GM12878 (cell line): ENCODE results near the gene STK16. TPM values are rescaled to one million over a fixed set of nuclear protein-coding genes. Genes with fewer than 3 reads are reported as not detected.

ENCODE experiments used
- ATF7 ChIP-seq: fragments of 450-650 bp; IDR thresholded peaks from 2 replicates; pipeline ENCODE4 v1.6.1; 2016; ENCODE audit warnings: low read depth, mild to moderate bottlenecking
- BACH1 ChIP-seq: fragments of 450-650 bp; IDR thresholded peaks from 2 replicates; pipeline ENCODE4 v1.6.1; 2017; ENCODE audit warnings: mild to moderate bottlenecking, borderline replicate concordance
- BHLHE40 ChIP-seq, 2 experiments: fragments of 450-650 bp in 1 of 2; IDR thresholded peaks; 2 replicates each; pipeline ENCODE4 v1.6.1; 2011 to 2017; ENCODE audit warnings: low read depth in 2 of 2, borderline replicate concordance in 1 of 2, improper control_type of control experiment in 1 of 2, low read length in 1 of 2, mild to moderate bottlenecking in 1 of 2
- CREM ChIP-seq: IDR thresholded peaks from 2 replicates; pipeline ENCODE4 v1.6.1; 2014; ENCODE audit warnings: antibody characterized with exemption, low read depth
- EGR1 ChIP-seq, 2 experiments: IDR thresholded peaks; 1 replicate in 1 of 2; 2 replicates in 1 of 2; pipeline ENCODE4 v1.6.1; 2011 to 2012; ENCODE audit warnings: low read depth in 2 of 2, low read length in 2 of 2, borderline replicate concordance in 1 of 2, mild to moderate bottlenecking in 1 of 2, moderate library complexity in 1 of 2
- HCFC1 ChIP-seq: fragments of 150-350 bp; IDR thresholded peaks from 2 replicates; pipeline ENCODE4 v1.6.1; 2014; ENCODE audit warnings: low read length
- JUNB ChIP-seq: IDR thresholded peaks from 2 replicates; pipeline ENCODE4 v1.6.1; 2016; ENCODE audit warnings: antibody characterized with exemption, mild to moderate bottlenecking
- JUND ChIP-seq: IDR thresholded peaks from 2 replicates; pipeline ENCODE4 v1.6.1; 2012; ENCODE audit warnings: low read depth, mild to moderate bottlenecking, low read length, improper control_type of control experiment, moderate library complexity
- MEF2B ChIP-seq: fragments of 450-650 bp; IDR thresholded peaks from 2 replicates; pipeline ENCODE4 v1.6.1; 2018; ENCODE audit warnings: mild to moderate bottlenecking, moderate library complexity; ENCODE audit not compliant: partially characterized antibody, poor library complexity, severe bottlenecking
- NR2C2 ChIP-seq: IDR thresholded peaks from 2 replicates; pipeline ENCODE4 v1.6.1; 2011; ENCODE audit warnings: borderline replicate concordance, low read depth; ENCODE audit not compliant: control insufficient read depth, insufficient read length
- PML ChIP-seq: IDR thresholded peaks from 2 replicates; pipeline ENCODE4 v1.6.1; 2012; ENCODE audit warnings: low read length, inconsistent platforms
- POU2F2 ChIP-seq: IDR thresholded peaks from 3 replicates; pipeline ENCODE4 v1.6.1; 2011; ENCODE audit warnings: low read depth, mild to moderate bottlenecking, low read length, borderline replicate concordance
- SMARCA5 ChIP-seq: fragments of 450-650 bp; IDR thresholded peaks from 2 replicates; pipeline ENCODE4 v1.6.1; 2017; ENCODE audit warnings: mild to moderate bottlenecking
- SRF ChIP-seq, 2 experiments: IDR thresholded peaks; 2 replicates each; pipeline ENCODE4 v1.6.1; 2011; ENCODE audit warnings: low read depth in 2 of 2, low read length in 2 of 2, mild to moderate bottlenecking in 1 of 2, moderate library complexity in 1 of 2
- STAT3 ChIP-seq: IDR thresholded peaks from 2 replicates; pipeline ENCODE4 v1.6.1; 2011; ENCODE audit warnings: low read depth, low read length, improper control_type of control experiment
- SUZ12 ChIP-seq: fragments of 200-600 bp; sonication (generic); IDR thresholded peaks from one replicate; pipeline ENCODE4 v1.6.1; 2018; ENCODE audit warnings: antibody characterized with exemption, mild to moderate bottlenecking; ENCODE audit not compliant: unreplicated experiment
- TARDBP ChIP-seq: IDR thresholded peaks from 2 replicates; pipeline ENCODE4 v1.6.1; 2016; ENCODE audit warnings: borderline replicate concordance
- TCF3 ChIP-seq: IDR thresholded peaks from 2 replicates; pipeline ENCODE4 v1.6.1; 2012; ENCODE audit warnings: low read depth, mild to moderate bottlenecking, low read length, borderline replicate concordance; ENCODE audit not compliant: insufficient read depth
- ZSCAN29 ChIP-seq: fragments of 450-650 bp; IDR thresholded peaks from 2 replicates; pipeline ENCODE4 v1.6.1; 2017; ENCODE audit warnings: mild to moderate bottlenecking, moderate library complexity
- polyA plus RNA-seq, 11 experiments: library from polyadenylated mRNA; depleted of rRNA in 4 of 11; unstranded in 6 of 11; stranded (reverse) in 5 of 11; fragments of >200 nt; fragmentation: Nextera tagmentation in 4 of 11; fragmentation: Illumina TruSeq in 1 of 11; extraction: Ambion mirVana in 4 of 11; extraction: Trizol in 1 of 11; gene quantifications; 1 replicate in 1 of 11; 2 replicates in 10 of 11; pipeline versions ENCODE4 v1.2.1 to v1.2.3, GENCODE V29; 2011 to 2016; ENCODE audit warnings: inconsistent platforms in 2 of 11, missing spikeins in 2 of 11, low read depth in 1 of 11
- total RNA-seq, 4 experiments: library from RNA; depleted of rRNA in 3 of 4; stranded (reverse); fragments of >200 nt in 3 of 4; fragmentation: Illumina TruSeq in 1 of 4; extraction: Trizol in 1 of 4; gene quantifications; 2 replicates each; pipeline versions ENCODE4 v1.2.1 to v1.2.3, GENCODE V29; 2013 to 2021
- TF ChIP-seq, protein P1 (sequence below): IDR thresholded peaks from 2 replicates; pipeline ENCODE4 v1.6.1; 2012; ENCODE audit warnings: low read length, inconsistent platforms
- TF ChIP-seq, protein P2 (sequence below): fragments of 450-650 bp; conservative IDR thresholded peaks from 2 replicates; pipeline ENCODE4 v1.6.1; 2017; ENCODE audit warnings: mild to moderate bottlenecking, moderate library complexity
- TF ChIP-seq, protein P3 (sequence below): fragments of 450-650 bp; IDR thresholded peaks from 2 replicates; pipeline ENCODE4 v1.6.1; 2018; ENCODE audit warnings: borderline replicate concordance, mild to moderate bottlenecking; ENCODE audit not compliant: partially characterized antibody

The STK16 gene
- total and polyA plus RNA-seq, 10 of the 15 experiments (the other 5 are each of a cell fraction or from before 2014, with no cell fraction given): 4.3 to 50.1 (median 17.9) TPM

DNA sequence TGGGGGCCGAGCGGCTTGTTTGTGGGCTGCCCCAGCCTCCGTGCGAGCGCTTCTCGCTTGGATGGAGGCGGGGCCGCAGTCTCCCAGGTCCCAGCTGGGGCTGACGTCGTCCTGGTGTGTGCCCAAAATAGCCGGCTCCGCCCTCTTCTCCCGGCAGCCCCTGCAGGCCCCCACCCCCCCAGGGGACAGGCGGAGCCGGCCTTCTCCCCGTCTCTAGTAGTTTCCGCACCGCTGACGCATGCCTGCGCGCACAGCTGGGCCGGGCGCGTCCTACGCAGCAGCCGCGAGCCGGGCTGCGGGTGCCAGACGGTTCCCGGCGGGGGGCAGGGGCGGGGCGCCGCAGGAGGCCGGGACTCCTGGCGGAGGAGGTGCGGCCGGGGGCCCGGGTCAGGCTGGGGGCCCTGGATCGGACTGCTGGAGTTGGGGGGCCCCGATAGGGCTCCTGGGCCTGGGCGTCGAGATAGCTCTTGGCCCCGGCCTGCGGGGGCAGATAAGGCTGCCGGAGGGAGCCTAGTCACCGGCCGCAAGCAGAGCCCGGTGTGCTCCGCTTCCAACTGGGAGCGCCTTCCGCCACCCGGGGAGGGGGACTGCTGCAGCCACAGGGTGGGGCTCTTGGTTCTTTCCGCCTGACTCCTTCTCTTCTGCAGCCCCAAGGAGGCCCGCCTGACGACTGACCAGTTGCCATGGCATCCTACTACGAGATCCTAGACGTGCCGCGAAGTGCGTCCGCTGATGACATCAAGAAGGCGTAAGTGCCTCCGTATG is 34.1 kb downstream of the STK16 start, which contains the start of gene DNAJB2 (continued):
- TF ChIP-seq POU2F2: peak; percentile 76; the same call in 2 of the 3 replicates
- no peak for TF ChIP-seq SUZ12
- peak; percentile 97 for TF ChIP-seq MEF2B
- TF ChIP-seq EGR1 (IDR thresholded peaks at IDR 0.05; ENCODE audit: borderline replicate concordance in 1 of 2, low read depth in 2 of 2, low read length in 2 of 2): no peak
- TF ChIP-seq SRF (IDR thresholded peaks at IDR 0.05; ENCODE audit: low read depth in 2 of 2, low read length in 2 of 2): peak in 1 of 2 experiments; percentile 39; a peak in 1 of 4 replicates
- TF ChIP-seq STAT3: no peak
- no peak for TF ChIP-seq PML
- TF ChIP-seq, protein P1, sequence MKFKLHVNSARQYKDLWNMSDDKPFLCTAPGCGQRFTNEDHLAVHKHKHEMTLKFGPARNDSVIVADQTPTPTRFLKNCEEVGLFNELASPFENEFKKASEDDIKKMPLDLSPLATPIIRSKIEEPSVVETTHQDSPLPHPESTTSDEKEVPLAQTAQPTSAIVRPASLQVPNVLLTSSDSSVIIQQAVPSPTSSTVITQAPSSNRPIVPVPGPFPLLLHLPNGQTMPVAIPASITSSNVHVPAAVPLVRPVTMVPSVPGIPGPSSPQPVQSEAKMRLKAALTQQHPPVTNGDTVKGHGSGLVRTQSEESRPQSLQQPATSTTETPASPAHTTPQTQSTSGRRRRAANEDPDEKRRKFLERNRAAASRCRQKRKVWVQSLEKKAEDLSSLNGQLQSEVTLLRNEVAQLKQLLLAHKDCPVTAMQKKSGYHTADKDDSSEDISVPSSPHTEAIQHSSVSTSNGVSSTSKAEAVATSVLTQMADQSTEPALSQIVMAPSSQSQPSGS: peak; percentile 99
- TF ChIP-seq JUNB: no peak; the same call in 1 of the 2 replicates
- TF ChIP-seq TCF3: peak; percentile 88; the same call in 1 of the 2 replicates
- TF ChIP-seq BACH1: peak; percentile 87
- peak; percentile 97 for TF ChIP-seq SMARCA5
- TF ChIP-seq, protein P2, sequence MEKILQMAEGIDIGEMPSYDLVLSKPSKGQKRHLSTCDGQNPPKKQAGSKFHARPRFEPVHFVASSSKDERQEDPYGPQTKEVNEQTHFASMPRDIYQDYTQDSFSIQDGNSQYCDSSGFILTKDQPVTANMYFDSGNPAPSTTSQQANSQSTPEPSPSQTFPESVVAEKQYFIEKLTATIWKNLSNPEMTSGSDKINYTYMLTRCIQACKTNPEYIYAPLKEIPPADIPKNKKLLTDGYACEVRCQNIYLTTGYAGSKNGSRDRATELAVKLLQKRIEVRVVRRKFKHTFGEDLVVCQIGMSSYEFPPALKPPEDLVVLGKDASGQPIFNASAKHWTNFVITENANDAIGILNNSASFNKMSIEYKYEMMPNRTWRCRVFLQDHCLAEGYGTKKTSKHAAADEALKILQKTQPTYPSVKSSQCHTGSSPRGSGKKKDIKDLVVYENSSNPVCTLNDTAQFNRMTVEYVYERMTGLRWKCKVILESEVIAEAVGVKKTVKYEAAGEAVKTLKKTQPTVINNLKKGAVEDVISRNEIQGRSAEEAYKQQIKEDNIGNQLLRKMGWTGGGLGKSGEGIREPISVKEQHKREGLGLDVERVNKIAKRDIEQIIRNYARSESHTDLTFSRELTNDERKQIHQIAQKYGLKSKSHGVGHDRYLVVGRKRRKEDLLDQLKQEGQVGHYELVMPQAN: peak; percentile 93
- peak; percentile 79 for TF ChIP-seq JUND
- peak; percentile 97 for TF ChIP-seq ATF7
- TF ChIP-seq NR2C2: no peak
- TF ChIP-seq BHLHE40 (IDR thresholded peaks at IDR 0.05; ENCODE audit: borderline replicate concordance in 1 of 2, low read depth in 2 of 2, low read length in 1 of 2): peak; percentile 58 to 88; a peak in 3 of 4 replicates
- TF ChIP-seq HCFC1: peak; percentile 44
- TF ChIP-seq, protein P3, sequence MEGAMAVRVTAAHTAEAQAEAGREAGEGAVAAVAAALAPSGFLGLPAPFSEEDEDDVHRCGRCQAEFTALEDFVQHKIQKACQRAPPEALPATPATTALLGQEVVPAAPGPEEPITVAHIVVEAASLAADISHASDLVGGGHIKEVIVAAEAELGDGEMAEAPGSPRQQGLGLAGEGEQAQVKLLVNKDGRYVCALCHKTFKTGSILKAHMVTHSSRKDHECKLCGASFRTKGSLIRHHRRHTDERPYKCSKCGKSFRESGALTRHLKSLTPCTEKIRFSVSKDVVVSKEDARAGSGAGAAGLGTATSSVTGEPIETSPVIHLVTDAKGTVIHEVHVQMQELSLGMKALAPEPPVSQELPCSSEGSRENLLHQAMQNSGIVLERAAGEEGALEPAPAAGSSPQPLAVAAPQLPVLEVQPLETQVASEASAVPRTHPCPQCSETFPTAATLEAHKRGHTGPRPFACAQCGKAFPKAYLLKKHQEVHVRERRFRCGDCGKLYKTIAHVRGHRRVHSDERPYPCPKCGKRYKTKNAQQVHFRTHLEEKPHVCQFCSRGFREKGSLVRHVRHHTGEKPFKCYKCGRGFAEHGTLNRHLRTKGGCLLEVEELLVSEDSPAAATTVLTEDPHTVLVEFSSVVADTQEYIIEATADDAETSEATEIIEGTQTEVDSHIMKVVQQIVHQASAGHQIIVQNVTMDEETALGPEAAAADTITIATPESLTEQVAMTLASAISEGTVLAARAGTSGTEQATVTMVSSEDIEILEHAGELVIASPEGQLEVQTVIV: peak; percentile 73
- TF ChIP-seq CREM: peak; percentile 89
- TF ChIP-seq TARDBP: peak; percentile 57; the same call in 1 of the 2 replicates
- 0 out of 2 replicates have a peak, but pooled peaks have one; percentile 19 for TF ChIP-seq ZSCAN29
